Muscle layer of duodenum (tissue), 2 donors: ENCODE measurements around the gene POMGNT1.

Experiments used
- H3K27ac ChIP-seq: one replicate; pipeline ENCODE4 v1.7.0; 2013; ENCODE audit warnings: mild to moderate bottlenecking, low read length
- H3K27me3 ChIP-seq: one replicate; pipeline ENCODE4 v1.7.0; 2013; ENCODE audit warnings: low read depth, mild to moderate bottlenecking, control low read depth, low read length
- H3K36me3 ChIP-seq, 2 donors: one replicate each; pipeline ENCODE4 v1.7.0; 2013; ENCODE audit warnings: low read length in 2 of 2, control low read depth in 1 of 2, mild to moderate bottlenecking in 1 of 2; ENCODE audit not compliant: insufficient read depth in 2 of 2, control insufficient read depth in 1 of 2
- H3K4me1 ChIP-seq, 2 donors: one replicate each; pipeline ENCODE4 v1.7.0; 2013; ENCODE audit warnings: low read length in 2 of 2, mild to moderate bottlenecking in 2 of 2, control low read depth in 1 of 2, moderate library complexity in 1 of 2; ENCODE audit not compliant: insufficient read depth in 2 of 2, control insufficient read depth in 1 of 2
- H3K4me3 ChIP-seq, 2 donors: one replicate each; pipeline ENCODE4 v1.7.0; 2013; ENCODE audit warnings: low read length in 2 of 2, low read depth in 1 of 2, mild to moderate bottlenecking in 1 of 2
- H3K9me3 ChIP-seq, 2 donors: one replicate each; pipeline ENCODE4 v1.7.0; 2013; ENCODE audit warnings: low read length in 2 of 2, control low read depth in 1 of 2, mild to moderate bottlenecking in 1 of 2; ENCODE audit not compliant: control insufficient read depth in 1 of 2
- donor health status: healthy.

POMGNT1 gene

DNA sequence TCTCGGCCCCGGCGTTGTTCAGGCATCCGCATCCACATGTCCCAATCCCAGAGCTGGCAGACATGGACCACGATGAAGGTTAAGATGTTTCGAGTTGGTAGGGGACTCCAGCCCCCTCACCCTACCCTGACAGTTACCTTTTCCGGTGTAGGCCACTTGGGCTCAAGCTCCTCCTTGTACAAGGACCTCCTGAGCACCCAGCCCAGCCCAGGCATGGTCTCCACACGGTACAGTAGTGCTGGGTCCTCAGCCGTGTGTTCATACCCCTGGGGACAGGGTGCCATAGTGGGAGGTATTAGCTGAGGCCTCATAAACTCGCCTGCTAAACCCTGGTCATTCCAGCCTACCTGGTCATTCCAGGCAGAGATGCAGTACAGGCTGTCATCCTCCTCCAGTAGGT, 6.1 kb downstream of the POMGNT1 start:
- Histone ChIP-seq H3K4me3 (no peak overlapping the region), H3K36me3 (peaks cover 41 to 59% of the 10 kb centered on the region in 2 donors)

DNA sequence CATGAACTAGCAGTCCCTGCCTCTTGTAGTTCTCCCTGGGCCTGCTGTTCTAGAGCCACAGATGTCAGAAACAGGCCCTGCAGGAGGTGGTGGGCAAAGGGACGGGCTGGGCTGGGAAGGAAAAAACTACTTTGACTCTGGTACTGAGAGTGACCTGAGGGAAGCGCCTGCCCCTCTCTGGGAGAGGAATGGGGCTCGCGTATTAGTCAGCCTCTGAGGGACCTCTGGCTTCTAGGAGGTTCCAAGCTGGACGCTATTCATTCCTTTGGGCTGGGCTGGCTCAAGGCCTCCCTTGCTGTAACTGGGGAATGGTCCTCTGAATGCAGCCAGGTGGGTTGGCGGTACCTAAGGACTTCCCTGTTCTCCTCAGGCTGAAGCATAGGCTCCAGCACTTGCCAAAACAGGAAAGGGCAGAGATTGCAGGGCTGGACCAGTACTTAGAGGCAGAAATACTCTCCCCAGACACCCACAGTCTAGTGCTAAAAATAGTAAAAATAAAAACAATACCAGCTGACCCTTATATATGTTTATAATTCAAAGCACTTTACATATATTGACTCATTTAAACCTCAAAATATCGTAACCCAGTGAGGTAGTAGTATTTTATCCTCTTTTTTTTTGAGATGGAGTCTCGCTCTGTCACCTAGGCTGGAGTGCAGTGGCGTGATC, 7.1 kb downstream of the POMGNT1 start:
- Histone ChIP-seq H3K27ac (no peak overlapping the region), H3K36me3 (peaks cover 38 to 55% of the 10 kb centered on the region in 2 donors), H3K9me3 (no peaks in the 10 kb centered on the region), H3K4me1 (no peaks in the 10 kb centered on the region), H3K4me3 (no peak overlapping the region), H3K27me3 (no peaks in the 10 kb centered on the region)

More for the DNA sequence above, 6.1 kb downstream of the POMGNT1 start:
- H3K9me3 ChIP-seq, result no peaks in the 10 kb centered on the region
- H3K27me3 ChIP-seq, result no peaks in the 10 kb centered on the region
- peaks cover 1 to 7% of the 10 kb centered on the region in 2 donors for H3K4me1 ChIP-seq
- no peak overlapping the region for H3K27ac ChIP-seq

DNA sequence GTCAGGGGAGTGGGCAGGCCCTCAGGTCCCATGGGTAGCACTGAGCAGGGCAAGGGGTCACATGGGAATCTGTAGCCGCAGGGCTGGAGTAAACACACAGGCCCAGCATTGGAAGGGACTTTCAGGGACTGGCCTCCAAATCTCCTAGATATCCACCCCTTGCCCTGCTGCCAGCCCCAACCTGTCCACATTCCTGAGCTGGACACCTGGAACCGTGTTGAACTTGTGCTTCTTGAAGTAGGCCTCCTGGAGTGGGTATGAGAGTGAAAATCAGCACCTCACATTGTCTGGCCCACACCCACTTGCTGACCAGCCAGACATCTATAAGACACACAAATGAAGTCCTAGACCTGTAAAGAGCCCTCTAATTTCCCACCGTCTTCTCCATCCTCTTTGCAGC, 7.7 kb downstream of the POMGNT1 start:
- no peak overlapping the region for H3K27ac ChIP-seq
- no peak overlapping the region for H3K4me3 ChIP-seq
- H3K27me3 ChIP-seq, result no peaks in the 10 kb centered on the region
- H3K36me3 ChIP-seq, result peaks cover 31 to 60% of the 10 kb centered on the region in 2 donors
- H3K4me1 ChIP-seq, result no peaks in the 10 kb centered on the region
- H3K9me3 ChIP-seq, result no peaks in the 10 kb centered on the region

DNA sequence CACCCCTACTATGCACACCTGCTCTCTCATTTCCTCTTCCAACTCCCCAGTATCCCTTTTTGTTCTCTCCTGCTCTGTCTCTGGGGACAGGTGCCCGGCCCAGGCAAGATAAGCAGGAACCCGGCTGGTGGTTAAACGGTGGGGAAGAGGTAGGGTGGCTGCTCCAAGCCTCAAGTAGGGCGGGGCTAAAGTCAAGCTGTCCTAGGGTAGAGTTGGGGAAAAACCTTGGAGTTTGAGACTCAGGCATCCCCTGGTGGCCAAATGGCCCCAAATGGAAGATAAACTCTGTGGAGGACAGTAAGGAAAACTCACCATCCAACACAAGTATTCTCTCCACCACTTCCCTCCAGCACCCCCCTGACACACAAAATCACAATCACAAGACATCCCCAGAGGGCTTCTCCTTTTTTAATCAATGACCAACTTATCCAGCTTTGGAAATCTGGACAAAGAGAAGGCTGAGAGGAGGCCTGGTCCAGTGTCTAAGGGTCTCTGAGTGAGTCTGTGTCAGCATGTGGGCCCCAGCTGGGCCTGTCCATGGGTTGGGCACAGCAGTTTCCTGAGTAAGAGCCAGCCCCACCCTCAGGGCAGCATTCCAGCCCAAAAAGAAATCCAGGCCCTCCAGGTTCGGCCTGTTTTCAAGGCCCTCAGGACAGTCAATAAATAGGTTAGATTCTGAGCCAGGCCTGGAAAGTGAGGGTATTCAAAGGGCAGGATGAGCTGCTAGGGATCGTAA, 9.8 kb downstream of the POMGNT1 start:
- no peak overlapping the region for H3K4me3 ChIP-seq
- no peaks in the 10 kb centered on the region for H3K27me3 ChIP-seq
- H3K4me1 ChIP-seq, result peaks cover 0 to 12% of the 10 kb centered on the region in 2 donors
- no peaks in the 10 kb centered on the region for H3K9me3 ChIP-seq
- peaks cover 19 to 44% of the 10 kb centered on the region in 2 donors for H3K36me3 ChIP-seq
- H3K27ac ChIP-seq, result peak overlapping the region; percentile 68

DNA sequence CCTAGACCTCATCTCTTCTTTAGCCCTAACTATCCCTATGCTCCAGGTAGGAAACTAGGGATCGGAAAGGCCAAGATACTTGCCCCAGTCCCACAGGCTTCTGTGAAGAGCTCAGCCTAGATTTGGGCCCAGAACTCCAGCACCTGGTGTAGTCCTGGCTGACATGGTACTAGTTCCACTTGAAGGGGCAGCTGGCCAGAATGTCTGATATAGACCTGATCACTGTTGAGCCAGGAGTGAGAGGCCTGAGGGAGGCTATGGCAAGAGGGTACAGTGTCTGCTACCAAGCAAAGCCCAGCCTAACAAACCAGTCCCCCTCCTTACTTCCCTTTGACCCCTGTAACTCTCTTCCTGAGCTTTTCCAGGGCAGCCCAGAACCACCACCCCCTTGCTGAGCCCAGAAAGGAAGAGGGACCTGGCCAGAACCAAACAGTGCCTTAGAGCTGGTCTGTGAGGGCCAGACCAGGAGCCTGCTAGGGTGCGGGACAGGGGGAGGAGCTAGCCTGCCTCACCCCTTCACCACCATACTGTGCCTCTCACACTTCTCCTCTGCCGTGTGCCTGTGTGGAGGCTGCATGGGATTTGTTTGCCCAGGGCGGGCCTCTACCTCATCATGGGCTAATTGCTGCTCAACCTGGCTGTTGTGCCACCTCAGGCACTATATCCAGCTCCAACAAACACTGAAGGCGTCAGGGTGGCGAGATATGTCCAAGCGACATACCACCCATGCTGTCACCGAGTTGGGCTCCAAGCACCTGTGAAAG, 10.9 kb downstream of the POMGNT1 start:
- Histone ChIP-seq H3K27ac (peak overlapping the region; percentile 68), H3K9me3 (no peaks in the 10 kb centered on the region), H3K4me1 (peaks cover 0 to 12% of the 10 kb centered on the region in 2 donors), H3K4me3 (no peak overlapping the region), H3K27me3 (no peaks in the 10 kb centered on the region), H3K36me3 (peaks cover 8 to 33% of the 10 kb centered on the region in 2 donors)

DNA sequence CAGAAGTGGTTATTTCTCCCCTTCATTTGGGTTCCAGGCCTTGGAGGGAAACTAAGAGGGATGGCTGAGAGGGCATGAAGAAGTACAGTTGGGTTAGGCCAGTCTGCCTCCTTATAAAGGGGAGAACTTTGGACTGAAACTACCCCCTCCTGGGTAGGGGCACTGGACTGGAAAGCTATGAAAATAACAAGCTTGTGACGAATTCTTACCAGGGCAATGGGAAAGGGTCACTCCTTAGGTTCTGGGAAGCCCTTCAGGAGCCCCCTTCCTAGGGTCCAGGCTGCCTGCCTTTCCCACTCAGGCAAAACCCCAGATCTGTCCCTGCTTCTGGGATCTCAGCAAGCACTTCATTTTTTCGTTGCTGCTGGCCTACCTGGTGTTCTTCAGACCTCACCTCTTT, 12.2 kb downstream of the POMGNT1 start:
- H3K4me1 ChIP-seq, result peaks cover 0 to 12% of the 10 kb centered on the region in 2 donors
- H3K9me3 ChIP-seq, result no peaks in the 10 kb centered on the region
- peaks cover 7 to 24% of the 10 kb centered on the region in 2 donors for H3K36me3 ChIP-seq
- no peak overlapping the region for H3K4me3 ChIP-seq
- H3K27me3 ChIP-seq, result no peaks in the 10 kb centered on the region
- no peak overlapping the region for H3K27ac ChIP-seq

DNA sequence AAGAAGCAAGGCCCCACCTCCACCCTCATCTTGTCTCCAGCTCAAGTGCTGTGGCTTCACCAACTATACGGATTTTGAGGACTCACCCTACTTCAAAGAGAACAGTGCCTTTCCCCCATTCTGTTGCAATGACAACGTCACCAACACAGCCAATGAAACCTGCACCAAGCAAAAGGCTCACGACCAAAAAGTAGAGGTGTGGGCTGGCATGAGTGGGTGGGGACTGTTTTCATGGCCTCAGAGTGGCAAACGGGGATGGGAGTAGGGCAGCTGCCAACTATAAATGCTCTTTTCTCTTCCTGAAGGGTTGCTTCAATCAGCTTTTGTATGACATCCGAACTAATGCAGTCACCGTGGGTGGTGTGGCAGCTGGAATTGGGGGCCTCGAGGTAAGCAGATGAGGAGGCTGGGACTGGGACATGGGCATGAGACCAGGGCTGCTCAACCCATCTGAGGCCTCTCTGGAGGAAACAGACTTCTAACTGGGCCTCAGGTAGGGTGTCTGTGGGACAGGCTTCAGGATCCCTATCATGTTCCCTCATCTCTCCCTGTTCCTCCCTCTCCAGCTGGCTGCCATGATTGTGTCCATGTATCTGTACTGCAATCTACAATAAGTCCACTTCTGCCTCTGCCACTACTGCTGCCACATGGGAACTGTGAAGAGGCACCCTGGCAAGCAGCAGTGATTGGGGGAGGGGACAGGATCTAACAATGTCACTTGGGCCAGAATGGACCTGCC, 13.1 kb downstream of the POMGNT1 start:
- Histone ChIP-seq H3K36me3 (peaks cover 0 to 15% of the 10 kb centered on the region in 2 donors), H3K4me1 (peaks cover 2 to 12% of the 10 kb centered on the region in 2 donors), H3K4me3 (no peak overlapping the region), H3K27ac (no peak overlapping the region), H3K9me3 (no peaks in the 10 kb centered on the region), H3K27me3 (no peaks in the 10 kb centered on the region)

DNA sequence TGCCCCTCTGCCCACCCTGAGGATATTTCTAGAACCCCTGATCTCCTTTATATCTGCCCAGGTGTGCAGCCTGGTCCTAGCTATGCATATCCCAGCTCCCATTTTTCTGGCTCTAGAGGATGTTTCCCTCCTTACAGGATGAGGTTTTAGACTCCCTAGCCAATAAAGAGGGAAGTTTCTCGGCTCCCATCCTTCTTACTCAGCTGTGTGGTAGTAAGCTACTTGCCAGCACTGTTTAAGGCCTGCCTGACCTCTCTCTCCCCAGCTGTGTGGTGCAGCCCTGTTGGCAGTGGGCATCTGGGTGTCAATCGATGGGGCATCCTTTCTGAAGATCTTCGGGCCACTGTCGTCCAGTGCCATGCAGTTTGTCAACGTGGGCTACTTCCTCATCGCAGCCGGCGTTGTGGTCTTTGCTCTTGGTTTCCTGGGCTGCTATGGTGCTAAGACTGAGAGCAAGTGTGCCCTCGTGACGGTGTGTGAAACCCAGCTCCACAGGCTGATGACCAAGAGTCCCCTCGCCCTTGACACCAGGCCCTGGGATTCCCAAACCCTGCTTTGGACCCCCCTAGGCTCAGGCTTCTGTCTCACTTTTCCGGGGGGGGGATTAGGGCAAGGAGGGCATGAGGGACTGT, 14.2 kb downstream of the POMGNT1 start:
- Histone ChIP-seq H3K27me3 (no peaks in the 10 kb centered on the region), H3K4me1 (peaks cover 11 to 16% of the 10 kb centered on the region in 2 donors), H3K4me3 (no peak overlapping the region), H3K9me3 (no peaks in the 10 kb centered on the region), H3K36me3 (peaks cover 0 to 6% of the 10 kb centered on the region in 2 donors), H3K27ac (peak overlapping the region; percentile 86)

DNA sequence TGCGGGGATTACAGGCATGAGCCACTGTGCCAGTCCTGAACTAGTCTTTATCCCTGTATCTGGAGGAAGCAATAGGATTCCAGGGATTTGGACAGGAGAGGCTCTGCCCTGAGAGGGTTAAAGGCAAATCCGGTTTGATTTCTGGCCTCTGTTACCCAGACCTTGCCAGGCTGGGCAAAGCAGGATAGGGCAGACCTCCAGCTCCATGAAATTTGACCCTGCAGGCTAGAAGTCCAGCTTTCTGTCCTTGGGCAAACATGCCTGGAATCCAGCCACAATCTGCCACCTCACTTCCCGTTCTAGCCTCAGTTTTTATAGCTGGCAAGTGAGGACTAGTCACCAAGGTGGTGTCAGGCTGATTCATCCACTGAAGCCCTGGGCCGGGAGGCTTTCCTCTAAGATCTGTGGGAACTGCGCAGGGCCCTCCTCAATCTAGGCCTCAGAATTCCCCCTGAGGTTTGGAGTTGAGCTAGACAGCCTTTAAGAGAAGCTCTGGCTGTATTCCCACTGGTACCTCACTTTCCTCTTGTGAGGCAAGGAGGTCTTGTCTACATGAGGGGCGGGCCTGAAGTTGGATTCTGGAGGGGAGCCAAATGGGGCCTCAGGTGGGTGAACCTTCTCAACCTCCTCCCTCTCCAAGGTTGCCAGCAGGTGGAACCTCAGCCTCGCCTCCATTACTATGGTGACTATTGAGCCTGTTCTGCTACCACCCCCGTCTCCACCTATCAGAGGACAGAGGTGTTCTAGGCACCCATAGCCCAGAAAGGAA, 15.0 kb downstream of the POMGNT1 start:
- peaks cover 0 to 5% of the 10 kb centered on the region in 2 donors for H3K36me3 ChIP-seq
- no peaks in the 10 kb centered on the region for H3K9me3 ChIP-seq
- H3K4me3 ChIP-seq, result no peak overlapping the region
- H3K27me3 ChIP-seq, result no peaks in the 10 kb centered on the region
- peak overlapping the region; percentile 86 for H3K27ac ChIP-seq
- peaks cover 11 to 16% of the 10 kb centered on the region in 2 donors for H3K4me1 ChIP-seq
